AG04450 (cell line): ENCODE data around the gene EIF2B5. TPM values are rescaled to one million over a fixed set of nuclear protein-coding genes. Genes with fewer than 3 reads are reported as not detected.

Experiments used
- CTCF ChIA-PET: fragments of 300-600, 350-600 bp; formaldehyde crosslinking; extraction: SDS; loops from one replicate; lab custom pipeline; 2022; ENCODE audit warnings: antibody characterized with exemption, inconsistent platforms; lab: Charles Lee
- POLR2A ChIA-PET: fragments of 350-600 bp; formaldehyde crosslinking; extraction: SDS; loops from one replicate; lab custom pipeline; 2021; ENCODE audit warnings: antibody characterized with exemption, inconsistent platforms; lab: Yijun Ruan, JAX
- DNase-seq: peaks from one replicate; pipeline ENCODE4 v3.0.0-alpha.2; 2011; ENCODE audit warnings: low read depth, low spot score
- H3K27ac ChIP-seq: one replicate; pipeline ENCODE4 v1.5.1; 2012; ENCODE audit warnings: low read depth, low read length, control low read depth
- H3K27me3 ChIP-seq: one replicate; pipeline ENCODE4 v1.6.0; 2012; ENCODE audit warnings: low read length; ENCODE audit not compliant: control insufficient read depth, insufficient read depth
- H3K4me3 ChIP-seq: 2 replicates; pipeline ENCODE4 v1.5.1; 2011; ENCODE audit warnings: mild to moderate bottlenecking, low read depth, low read length, control low read depth
- H3K9me3 ChIP-seq: 2 replicates; pipeline ENCODE4 v1.5.1; 2012; ENCODE audit warnings: low read length; ENCODE audit not compliant: control insufficient read depth, insufficient read depth
- polyA plus RNA-seq: library from polyadenylated mRNA; depleted of rRNA; stranded (reverse); fragments of >200 nt; gene quantifications from 2 replicates; pipeline ENCODE4 v1.2.3, GENCODE V29; 2011; rRNA removed
- small RNA-seq: library from RNA; depleted of rRNA; stranded (forward); fragments of <200 nt; gene quantifications from one replicate; pipeline ENCODE3, GENCODE V24; 2012; ENCODE audit warnings: low read depth; ENCODE audit not compliant: insufficient read length
- TF ChIP-seq, protein P1 (sequence below): IDR thresholded peaks from 2 replicates; pipeline ENCODE4 v1.5.1; 2011; ENCODE audit warnings: low read depth, low read length, control low read depth, inconsistent platforms

The EIF2B5 gene
- polyA plus RNA-seq, 1 experiment = 29.8 TPM

DNA sequence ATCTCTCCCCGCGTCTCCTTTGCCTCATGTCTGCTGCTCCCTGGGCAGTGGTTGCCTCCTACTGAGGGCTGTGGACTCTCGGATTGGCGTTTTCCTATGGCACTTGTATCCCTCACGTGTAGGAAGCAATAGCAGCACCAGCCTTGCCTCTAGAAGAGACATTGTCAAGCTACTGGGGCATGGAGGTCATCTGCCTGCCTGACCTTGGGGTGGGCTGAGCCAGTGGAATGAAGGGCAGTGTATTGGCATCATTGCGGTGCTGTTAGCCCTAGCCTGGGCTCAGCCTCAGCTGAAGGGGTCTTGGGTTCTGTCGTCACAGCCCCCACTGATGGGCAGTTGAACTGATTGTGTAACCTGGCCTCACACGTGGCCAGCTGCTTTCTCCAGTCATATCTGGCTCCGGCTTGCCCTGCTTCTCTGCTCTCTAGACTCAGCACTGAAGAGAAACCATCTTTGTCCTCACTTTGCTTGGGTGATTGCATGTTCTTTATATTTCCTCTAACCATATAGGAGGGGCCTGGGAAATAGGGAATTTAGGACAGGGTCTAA, 58.9 kb downstream of the EIF2B5 start:
- CTCF ChIA-PET = no interaction called here

More for the DNA sequence above, 58.9 kb downstream of the EIF2B5 start:
- POLR2A ChIA-PET = no interaction called here
- DNase-seq = no peak
- Histone ChIP-seq H3K27me3 (no peaks in the 10 kb centered on the region), H3K27ac (no peak overlapping the region), H3K9me3 (no peaks in the 10 kb centered on the region), H3K4me3 (no peak overlapping the region)
- TF ChIP-seq, protein P1, sequence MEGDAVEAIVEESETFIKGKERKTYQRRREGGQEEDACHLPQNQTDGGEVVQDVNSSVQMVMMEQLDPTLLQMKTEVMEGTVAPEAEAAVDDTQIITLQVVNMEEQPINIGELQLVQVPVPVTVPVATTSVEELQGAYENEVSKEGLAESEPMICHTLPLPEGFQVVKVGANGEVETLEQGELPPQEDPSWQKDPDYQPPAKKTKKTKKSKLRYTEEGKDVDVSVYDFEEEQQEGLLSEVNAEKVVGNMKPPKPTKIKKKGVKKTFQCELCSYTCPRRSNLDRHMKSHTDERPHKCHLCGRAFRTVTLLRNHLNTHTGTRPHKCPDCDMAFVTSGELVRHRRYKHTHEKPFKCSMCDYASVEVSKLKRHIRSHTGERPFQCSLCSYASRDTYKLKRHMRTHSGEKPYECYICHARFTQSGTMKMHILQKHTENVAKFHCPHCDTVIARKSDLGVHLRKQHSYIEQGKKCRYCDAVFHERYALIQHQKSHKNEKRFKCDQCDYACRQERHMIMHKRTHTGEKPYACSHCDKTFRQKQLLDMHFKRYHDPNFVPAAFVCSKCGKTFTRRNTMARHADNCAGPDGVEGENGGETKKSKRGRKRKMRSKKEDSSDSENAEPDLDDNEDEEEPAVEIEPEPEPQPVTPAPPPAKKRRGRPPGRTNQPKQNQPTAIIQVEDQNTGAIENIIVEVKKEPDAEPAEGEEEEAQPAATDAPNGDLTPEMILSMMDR = no peak

Small RNA genes within 50 kb of the gene (small RNA-seq; reads per million reads assigned to genes)
- gene RF00019 = not detected

Other genes starting within 250 kb of the EIF2B5 start
- gene ABCC5, start 117.5 kb upstream of the EIF2B5 start, polyA plus RNA-seq = 27.4 and 30.6 TPM in 2 replicates
- gene HTR3D, start 103.6 kb upstream of the EIF2B5 start, polyA plus RNA-seq = not detected in 2 replicates
- not detected in 2 replicates for gene HTR3C, start 82.3 kb upstream of the EIF2B5 start, polyA plus RNA-seq
- not detected in 2 replicates for gene HTR3E, start 38.3 kb upstream of the EIF2B5 start, polyA plus RNA-seq
- 29.7 and 37.8 TPM in 2 replicates for gene DVL3, start 20.0 kb downstream of the EIF2B5 start, polyA plus RNA-seq
- 963 and 1,068 TPM in 2 replicates for gene AP2M1, start 39.5 kb downstream of the EIF2B5 start, polyA plus RNA-seq
- gene ABCF3, start 50.8 kb downstream of the EIF2B5 start, polyA plus RNA-seq = 43.1 and 50.0 TPM in 2 replicates
- not detected in 2 replicates for gene VWA5B2, start 94.2 kb downstream of the EIF2B5 start, polyA plus RNA-seq
- 35.6 and 44.5 TPM in 2 replicates for gene ALG3, start 113.6 kb downstream of the EIF2B5 start, polyA plus RNA-seq
- gene EEF1AKMT4, start 114.3 kb downstream of the EIF2B5 start, polyA plus RNA-seq = 3.2 and 4.0 TPM in 2 replicates
- 0.07 and 0.27 TPM in 2 replicates for gene CAMK2N2, start 126.2 kb downstream of the EIF2B5 start, polyA plus RNA-seq
- not detected in 2 replicates for gene ECE2, start 140.7 kb downstream of the EIF2B5 start, polyA plus RNA-seq
- gene PSMD2, start 163.9 kb downstream of the EIF2B5 start, polyA plus RNA-seq = 318 and 363 TPM in 2 replicates
- gene EIF4G1, start 179.2 kb downstream of the EIF2B5 start, polyA plus RNA-seq = 191 and 224 TPM in 2 replicates
- gene FAM131A, start 202.2 kb downstream of the EIF2B5 start, polyA plus RNA-seq = 8.5 and 9.3 TPM in 2 replicates
- gene CLCN2, start 226.2 kb downstream of the EIF2B5 start, polyA plus RNA-seq = 1.7 and 2.1 TPM in 2 replicates
- 81.2 and 94.4 TPM in 2 replicates for gene POLR2H, start 226.4 kb downstream of the EIF2B5 start, polyA plus RNA-seq
- 0.06 TPM in 1 of 2 replicates, not detected in the other for gene THPO, start 242.8 kb downstream of the EIF2B5 start, polyA plus RNA-seq
- 0.11 and 0.12 TPM in 2 replicates for gene CHRD, start 244.7 kb downstream of the EIF2B5 start, polyA plus RNA-seq